HG02571 (cell line): ENCODE measurements around the gene PPBP.

ENCODE experiments used
- ATAC-seq: cut with Tn5 transposase; IDR thresholded peaks from one replicate; pipeline ENCODE4 v1.9.1; 2021; ENCODE audit warnings: mild to moderate bottlenecking, moderate library complexity; ENCODE audit not compliant: unreplicated experiment

The PPBP gene

GRCh38 chr4:73988061-73988460, at the start of gene PPBP:
PPBP (minus strand) TSS chr4:73988190; CDS start chr4:73988103, 87 bp downstream.
- ATAC-seq: no peak

GRCh38 chr4:74037076-74037955, 49.3 kb upstream of the PPBP start:
- ATAC-seq: no peak

GRCh38 chr4:74033739-74034138, 45.7 kb upstream of the PPBP start:
- ATAC-seq: no peak

- no peak for ATAC-seq
Observed at GRCh38 chr4:74032064-74032463, 44.1 kb upstream of the PPBP start.

- ATAC-seq: no peak
Observed at GRCh38 chr4:74031576-74031975, 43.6 kb upstream of the PPBP start.

- no peak for ATAC-seq
Observed at GRCh38 chr4:74030285-74030684, 42.3 kb upstream of the PPBP start.

GRCh38 chr4:74028504-74028903, 40.5 kb upstream of the PPBP start:
- no peak for ATAC-seq

GRCh38 chr4:74023709-74024108, 35.7 kb upstream of the PPBP start:
- no peak for ATAC-seq

GRCh38 chr4:74021601-74022000, 33.6 kb upstream of the PPBP start:
- no peak for ATAC-seq

- no peak for ATAC-seq
Observed at GRCh38 chr4:74018771-74019170, 30.8 kb upstream of the PPBP start.

GRCh38 chr4:74018116-74018515, 30.1 kb upstream of the PPBP start:
- no peak for ATAC-seq

- ATAC-seq: no peak
Observed at GRCh38 chr4:74016068-74016467, 28.1 kb upstream of the PPBP start.

GRCh38 chr4:74015126-74015780, 27.3 kb upstream of the PPBP start:
- ATAC-seq: no peak

GRCh38 chr4:74014332-74014731, 26.3 kb upstream of the PPBP start:
- ATAC-seq: no peak

- no peak for ATAC-seq
Observed at GRCh38 chr4:74013264-74013663, 25.3 kb upstream of the PPBP start.

- no peak for ATAC-seq
Observed at GRCh38 chr4:74012130-74012529, 24.1 kb upstream of the PPBP start.

GRCh38 chr4:74009307-74009706, 21.3 kb upstream of the PPBP start:
- ATAC-seq: no peak

GRCh38 chr4:74006009-74006476, 18.1 kb upstream of the PPBP start:
- no peak for ATAC-seq

GRCh38 chr4:74005528-74005927, 17.5 kb upstream of the PPBP start:
- no peak for ATAC-seq

GRCh38 chr4:74004668-74005067, 16.7 kb upstream of the PPBP start:
- no peak for ATAC-seq

- ATAC-seq: no peak
Observed at GRCh38 chr4:74000301-74000700, 12.3 kb upstream of the PPBP start.
